Measurements from ENCODE around the gene PARD3B. TPM values are rescaled to one million over a fixed set of nuclear protein-coding genes. Genes with fewer than 3 reads are reported as not detected.
A peak's percentile ranks its signal among the peaks of the same experiment; 100 is the strongest.

The PARD3B gene
- total and polyA plus RNA-seq, 4 donors = 6.8 to 50.9 (median 22.5) TPM

DNA sequence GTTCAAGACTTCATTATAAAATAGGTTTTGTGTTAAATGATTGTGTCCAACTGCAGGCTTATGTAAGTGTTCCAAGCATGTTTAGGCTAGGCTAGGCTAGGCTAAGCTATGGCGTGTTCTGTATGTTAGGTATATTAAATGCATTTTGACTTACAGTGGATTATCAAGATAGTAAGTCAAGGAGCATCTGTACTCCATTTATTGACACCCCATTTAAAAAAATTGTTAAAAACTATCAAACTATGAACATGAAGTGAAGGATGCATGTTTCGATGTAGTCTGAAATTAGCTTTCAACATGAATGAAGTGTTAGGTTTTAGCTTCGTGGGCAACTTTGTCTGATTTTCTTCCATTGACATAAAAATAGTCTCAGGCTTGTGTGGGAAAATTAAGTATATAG is 290.5 kb downstream of the PARD3B start:
- no peaks in the 10 kb centered on the region for H3K27me3 ChIP-seq (ENCODE audit: control insufficient read depth in 1 of 2, insufficient read depth in 2 of 2, low read length in 1 of 2)
- WGBS, 2 donors = 95 to 96% methylated on average over 3 of the region's 3 CpGs
- ATAC-seq (ENCODE audit: low FRiP score) (no peak), DNase-seq (no peak)
- no peak overlapping the region for H3K27ac ChIP-seq (ENCODE audit: low read depth in 1 of 2, low read length in 2 of 2)
- intact Hi-C loops (cut with DNase I) = no loop called here
- H3K36me3 ChIP-seq (ENCODE audit: control insufficient read depth in 1 of 2, insufficient read depth in 2 of 2, low read length in 1 of 2) = no peaks in the 10 kb centered on the region
- H3K4me1 ChIP-seq (ENCODE audit: control insufficient read depth in 1 of 2, insufficient read depth in 2 of 2, low read length in 2 of 2) = no peaks in the 10 kb centered on the region
- H3K9me3 ChIP-seq (ENCODE audit: control insufficient read depth, low read length) = no peaks in the 10 kb centered on the region
- H3K4me3 ChIP-seq (ENCODE audit: low read length in 2 of 2) = no peak overlapping the region

DNA sequence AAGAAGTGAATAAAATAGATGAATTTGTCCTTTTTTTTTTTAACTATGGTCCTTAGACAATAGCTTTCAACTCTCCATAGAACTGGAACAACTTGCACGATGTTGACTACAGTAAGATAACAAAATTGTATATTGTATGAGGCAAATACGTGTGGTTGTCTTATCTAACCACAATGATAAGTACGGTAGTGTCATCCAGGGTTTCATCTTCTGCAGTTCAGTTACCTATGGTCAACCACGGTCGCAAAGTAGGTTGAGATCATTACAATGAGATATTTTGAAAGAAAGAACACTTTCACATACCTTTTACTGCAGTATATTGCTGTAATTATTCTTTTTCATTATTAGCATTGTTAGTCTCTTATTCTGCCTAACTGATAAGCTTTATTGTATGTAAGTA is 295.2 kb downstream of the PARD3B start:
- Histone ChIP-seq H3K4me1 (ENCODE audit: control insufficient read depth in 1 of 2, insufficient read depth in 2 of 2, low read length in 2 of 2) (no peaks in the 10 kb centered on the region), H3K36me3 (ENCODE audit: control insufficient read depth in 1 of 2, insufficient read depth in 2 of 2, low read length in 1 of 2) (no peaks in the 10 kb centered on the region), H3K4me3 (ENCODE audit: low read length in 2 of 2) (no peak overlapping the region), H3K9me3 (ENCODE audit: control insufficient read depth, low read length) (no peaks in the 10 kb centered on the region), H3K27me3 (ENCODE audit: control insufficient read depth in 1 of 2, insufficient read depth in 2 of 2, low read length in 1 of 2) (no peaks in the 10 kb centered on the region), H3K27ac (ENCODE audit: low read depth in 1 of 2, low read length in 2 of 2) (no peak overlapping the region)
- DNase-seq (no peak), ATAC-seq (ENCODE audit: low FRiP score) (no peak)
- WGBS, 2 donors = 96 to 97% methylated on average over 5 of the region's 5 CpGs
- intact Hi-C loops (cut with DNase I) = no loop called here

DNA sequence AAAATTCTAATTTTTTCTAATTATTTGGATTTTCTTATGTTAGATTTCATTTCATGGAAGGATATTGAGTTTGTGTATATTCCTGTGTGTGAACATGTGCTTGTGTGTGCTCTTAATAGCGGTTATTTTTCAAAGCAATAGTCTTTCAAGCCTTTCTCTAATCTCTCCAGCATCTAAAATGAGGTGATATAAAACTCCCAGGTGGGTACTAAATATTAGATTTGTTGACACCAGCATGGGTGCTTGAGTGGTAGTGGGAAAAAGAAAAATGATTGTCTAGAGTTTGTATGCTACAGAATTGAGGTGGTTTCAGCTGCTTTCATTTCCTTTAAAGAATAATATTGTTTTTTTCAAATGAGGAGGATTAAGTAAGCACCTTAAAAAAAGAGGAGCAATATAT is 296.8 kb downstream of the PARD3B start:
- ATAC-seq (ENCODE audit: low FRiP score) (no peak), DNase-seq (no peak)
- H3K4me1 ChIP-seq (ENCODE audit: control insufficient read depth in 1 of 2, insufficient read depth in 2 of 2, low read length in 2 of 2) = no peaks in the 10 kb centered on the region
- H3K9me3 ChIP-seq (ENCODE audit: control insufficient read depth, low read length) = no peaks in the 10 kb centered on the region
- H3K36me3 ChIP-seq (ENCODE audit: control insufficient read depth in 1 of 2, insufficient read depth in 2 of 2, low read length in 1 of 2) = no peaks in the 10 kb centered on the region
- 95 to 98% methylated on average over 1 of the region's 1 CpG for WGBS, 2 donors
- no peak overlapping the region for H3K27ac ChIP-seq (ENCODE audit: low read depth in 1 of 2, low read length in 2 of 2)
- no peak overlapping the region for H3K4me3 ChIP-seq (ENCODE audit: low read length in 2 of 2)
- intact Hi-C loops (cut with DNase I) = no loop called here
- H3K27me3 ChIP-seq (ENCODE audit: control insufficient read depth in 1 of 2, insufficient read depth in 2 of 2, low read length in 1 of 2) = no peaks in the 10 kb centered on the region

DNA sequence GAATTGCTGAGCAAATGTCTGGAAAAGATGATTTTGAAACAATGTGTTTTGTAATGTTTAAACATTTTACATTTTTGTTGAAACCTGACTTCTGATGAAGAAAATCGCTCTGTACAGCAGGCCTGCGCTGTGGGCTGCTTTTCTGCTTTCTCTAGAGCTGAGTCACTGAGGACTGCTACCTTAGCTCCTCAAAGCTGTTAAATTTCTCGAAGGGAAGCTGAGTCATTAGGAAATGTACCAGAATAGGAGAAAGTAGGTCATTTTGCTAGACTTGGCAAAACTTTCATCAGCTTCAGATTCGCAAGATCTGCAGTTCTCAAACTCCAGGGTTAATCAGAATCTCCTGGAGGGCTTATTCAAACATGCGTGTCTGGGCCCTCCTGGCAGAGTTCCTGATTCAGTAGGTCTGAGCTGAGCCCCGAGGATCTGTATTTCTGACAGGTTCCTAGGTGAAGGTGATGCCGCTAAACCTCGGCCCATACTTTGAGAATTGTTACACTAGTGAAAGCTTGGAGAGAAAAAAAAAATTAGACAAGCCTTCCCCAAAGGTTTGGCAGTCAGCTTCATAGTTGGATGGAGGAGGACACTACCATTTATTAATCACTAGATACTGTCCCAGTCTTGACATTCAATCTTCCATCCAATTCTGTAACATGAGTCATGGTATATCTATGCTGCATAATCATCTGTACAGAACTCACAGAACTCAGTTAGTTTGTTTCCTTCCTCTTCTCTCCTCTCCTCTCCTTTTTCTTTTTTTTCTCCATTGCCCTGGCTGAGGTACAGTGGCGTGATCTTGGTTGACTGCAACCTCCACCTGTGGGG is 297.6 kb downstream of the PARD3B start:
- ATAC-seq (ENCODE audit: low FRiP score) (peak; percentile 80), DNase-seq (peak; percentile 57 to 79)
- intact Hi-C loops (cut with DNase I) = no loop called here
- H3K4me3 ChIP-seq (ENCODE audit: low read length in 2 of 2) = no peak overlapping the region
- H3K27ac ChIP-seq (ENCODE audit: low read depth in 1 of 2, low read length in 2 of 2) = no peak overlapping the region
- H3K4me1 ChIP-seq (ENCODE audit: control insufficient read depth in 1 of 2, insufficient read depth in 2 of 2, low read length in 2 of 2) = no peaks in the 10 kb centered on the region
- H3K27me3 ChIP-seq (ENCODE audit: control insufficient read depth in 1 of 2, insufficient read depth in 2 of 2, low read length in 1 of 2) = no peaks in the 10 kb centered on the region
- H3K36me3 ChIP-seq (ENCODE audit: control insufficient read depth in 1 of 2, insufficient read depth in 2 of 2, low read length in 1 of 2) = no peaks in the 10 kb centered on the region
- H3K9me3 ChIP-seq (ENCODE audit: control insufficient read depth, low read length) = no peaks in the 10 kb centered on the region
- WGBS, 2 donors = 34 to 38% methylated on average over 9 of the region's 9 CpGs

DNA sequence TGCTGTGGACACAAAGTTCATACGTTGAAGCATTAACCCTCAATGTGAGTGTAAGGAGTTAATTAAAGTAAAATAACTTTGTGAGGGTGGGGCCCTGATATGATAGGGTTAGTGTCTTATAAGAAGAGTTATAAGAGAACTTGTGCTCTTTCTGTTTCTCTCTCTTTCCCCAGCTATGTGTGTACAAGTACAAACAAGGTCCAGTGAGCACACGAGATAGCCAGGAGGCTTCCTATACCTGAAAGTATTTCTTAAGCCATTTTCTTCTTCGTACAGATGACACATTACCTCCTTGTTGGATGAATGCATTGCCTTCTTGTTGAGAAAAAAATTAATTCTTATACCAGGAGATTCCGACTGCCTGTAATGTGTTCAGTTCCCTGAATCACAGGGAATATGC is 301.2 kb downstream of the PARD3B start:
- no peak for ATAC-seq (ENCODE audit: low FRiP score)
- WGBS, 2 donors = 93 to 96% methylated on average over 4 of the region's 4 CpGs
- no peak for DNase-seq
- no peaks in the 10 kb centered on the region for H3K9me3 ChIP-seq (ENCODE audit: control insufficient read depth, low read length)
- no peaks in the 10 kb centered on the region for H3K27me3 ChIP-seq (ENCODE audit: control insufficient read depth in 1 of 2, insufficient read depth in 2 of 2, low read length in 1 of 2)
- no peak overlapping the region for H3K4me3 ChIP-seq (ENCODE audit: low read length in 2 of 2)
- no peaks in the 10 kb centered on the region for H3K36me3 ChIP-seq (ENCODE audit: control insufficient read depth in 1 of 2, insufficient read depth in 2 of 2, low read length in 1 of 2)
- intact Hi-C loops (cut with DNase I) = no loop called here
- H3K27ac ChIP-seq (ENCODE audit: low read depth in 1 of 2, low read length in 2 of 2) = no peak overlapping the region
- H3K4me1 ChIP-seq (ENCODE audit: control insufficient read depth in 1 of 2, insufficient read depth in 2 of 2, low read length in 2 of 2) = no peaks in the 10 kb centered on the region

DNA sequence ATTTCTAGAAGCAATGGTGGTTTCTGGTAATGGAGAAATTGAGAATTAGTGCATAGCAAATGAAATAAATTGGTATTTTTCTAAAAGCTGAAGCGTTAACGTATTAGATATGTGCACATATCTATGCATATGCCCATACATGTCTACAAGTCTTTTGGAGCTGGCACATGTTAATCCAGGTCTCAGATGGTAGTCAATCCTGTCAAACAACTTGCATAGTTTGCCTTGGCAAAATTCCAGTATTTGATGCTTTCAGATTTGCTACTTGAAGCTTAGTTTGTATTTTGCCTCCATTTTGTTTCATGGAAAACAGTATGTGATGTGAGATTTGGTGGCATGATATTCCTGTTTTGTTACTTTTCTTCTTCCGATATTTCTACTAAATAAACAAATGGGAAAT is 304.6 kb downstream of the PARD3B start:
- H3K4me3 ChIP-seq (ENCODE audit: low read length in 2 of 2) = no peak overlapping the region
- ATAC-seq (ENCODE audit: low FRiP score) (no peak), DNase-seq (no peak)
- intact Hi-C loops (cut with DNase I) = no loop called here
- H3K36me3 ChIP-seq (ENCODE audit: control insufficient read depth in 1 of 2, insufficient read depth in 2 of 2, low read length in 1 of 2) = no peaks in the 10 kb centered on the region
- H3K9me3 ChIP-seq (ENCODE audit: control insufficient read depth, low read length) = no peaks in the 10 kb centered on the region
- no peaks in the 10 kb centered on the region for H3K4me1 ChIP-seq (ENCODE audit: control insufficient read depth in 1 of 2, insufficient read depth in 2 of 2, low read length in 2 of 2)
- no peak overlapping the region for H3K27ac ChIP-seq (ENCODE audit: low read depth in 1 of 2, low read length in 2 of 2)
- H3K27me3 ChIP-seq (ENCODE audit: control insufficient read depth in 1 of 2, insufficient read depth in 2 of 2, low read length in 1 of 2) = no peaks in the 10 kb centered on the region
- WGBS, 2 donors = 93 to 96% methylated on average over 3 of the region's 3 CpGs

DNA sequence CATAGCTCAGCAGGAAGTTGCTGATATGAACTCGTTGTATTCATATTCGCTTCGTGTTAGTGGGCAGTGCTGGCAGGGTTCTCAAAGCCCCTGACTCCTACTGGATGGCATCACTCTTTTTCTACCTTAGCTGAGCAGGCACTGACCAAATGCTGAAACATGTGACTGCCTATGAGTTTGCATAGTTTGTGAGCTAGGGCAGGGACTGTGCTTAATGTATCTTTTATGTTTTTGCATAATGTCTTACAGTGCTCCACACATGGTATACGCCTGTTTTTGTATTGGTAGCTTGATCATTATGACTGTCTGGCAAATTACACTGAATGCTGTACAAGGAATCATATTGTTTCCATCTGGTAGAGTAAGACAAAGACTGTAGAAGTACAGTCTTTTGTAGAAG is 305.3 kb downstream of the PARD3B start:
- no peak for DNase-seq
- Histone ChIP-seq H3K9me3 (ENCODE audit: control insufficient read depth, low read length) (no peaks in the 10 kb centered on the region), H3K4me1 (ENCODE audit: control insufficient read depth in 1 of 2, insufficient read depth in 2 of 2, low read length in 2 of 2) (no peaks in the 10 kb centered on the region), H3K27me3 (ENCODE audit: control insufficient read depth in 1 of 2, insufficient read depth in 2 of 2, low read length in 1 of 2) (no peaks in the 10 kb centered on the region), H3K4me3 (ENCODE audit: low read length in 2 of 2) (no peak overlapping the region), H3K27ac (ENCODE audit: low read depth in 1 of 2, low read length in 2 of 2) (no peak overlapping the region), H3K36me3 (ENCODE audit: control insufficient read depth in 1 of 2, insufficient read depth in 2 of 2, low read length in 1 of 2) (no peaks in the 10 kb centered on the region)
- WGBS, 2 donors = 65 to 74% methylated on average over 4 of the region's 4 CpGs
- ATAC-seq (ENCODE audit: low FRiP score) = no peak
- intact Hi-C loops (cut with DNase I) = no loop called here

DNA sequence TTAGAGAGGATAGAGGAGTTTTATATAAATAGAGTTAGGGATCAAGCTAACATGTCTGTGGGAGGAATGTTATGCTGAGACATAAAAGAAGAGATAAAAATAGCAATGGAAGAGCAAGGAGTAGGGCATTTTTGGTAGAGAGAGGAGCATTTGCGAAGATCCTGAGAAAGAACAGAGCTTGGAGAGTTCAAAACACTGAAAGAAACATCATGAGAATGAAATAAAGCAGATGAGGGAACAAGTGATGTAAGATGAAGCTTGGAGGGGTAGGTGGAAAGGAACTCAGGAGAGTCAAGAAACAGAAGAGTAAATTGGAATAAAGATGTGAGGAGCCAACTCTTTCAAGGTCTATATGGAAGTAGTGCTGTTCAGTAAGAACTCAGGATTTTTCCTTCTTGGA is 308.6 kb downstream of the PARD3B start:
- H3K9me3 ChIP-seq (ENCODE audit: control insufficient read depth, low read length) = no peaks in the 10 kb centered on the region
- intact Hi-C loops (cut with DNase I) = no loop called here
- no peak for ATAC-seq (ENCODE audit: low FRiP score)
- no peaks in the 10 kb centered on the region for H3K4me1 ChIP-seq (ENCODE audit: control insufficient read depth in 1 of 2, insufficient read depth in 2 of 2, low read length in 2 of 2)
- no peaks in the 10 kb centered on the region for H3K36me3 ChIP-seq (ENCODE audit: control insufficient read depth in 1 of 2, insufficient read depth in 2 of 2, low read length in 1 of 2)
- DNase-seq = no peak
- no peak overlapping the region for H3K27ac ChIP-seq (ENCODE audit: low read depth in 1 of 2, low read length in 2 of 2)
- H3K4me3 ChIP-seq (ENCODE audit: low read length in 2 of 2) = no peak overlapping the region
- H3K27me3 ChIP-seq (ENCODE audit: control insufficient read depth in 1 of 2, insufficient read depth in 2 of 2, low read length in 1 of 2) = no peaks in the 10 kb centered on the region
- 95 to 100% methylated on average over 1 of the region's 1 CpG for WGBS, 2 donors

DNA sequence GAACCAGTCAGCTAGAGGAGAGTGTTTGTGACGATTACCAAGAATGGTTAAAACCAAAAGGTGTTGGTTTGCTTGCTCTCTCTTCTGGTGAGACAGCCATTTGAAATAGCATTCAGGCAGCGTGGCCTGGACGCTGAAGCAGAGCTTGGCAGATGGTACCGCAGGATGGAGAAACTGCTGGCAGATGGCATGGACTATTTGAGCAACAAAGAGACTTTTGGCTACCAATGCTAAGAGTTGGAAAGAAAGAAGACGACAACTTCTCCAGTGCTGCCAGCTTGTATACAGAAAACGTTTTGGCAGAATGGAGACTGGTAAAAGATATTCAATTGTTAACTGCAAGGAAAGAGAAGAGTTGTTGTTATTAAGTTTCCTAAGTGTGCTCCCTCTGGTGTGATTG is 315.0 kb downstream of the PARD3B start:
- 47 to 51% methylated on average over 6 of the region's 6 CpGs for WGBS, 2 donors
- ATAC-seq (ENCODE audit: low FRiP score) (no peak), DNase-seq (no peak)
- H3K4me3 ChIP-seq (ENCODE audit: low read length in 2 of 2) = no peak overlapping the region
- H3K27ac ChIP-seq (ENCODE audit: low read depth in 1 of 2, low read length in 2 of 2) = no peak overlapping the region
- H3K4me1 ChIP-seq (ENCODE audit: control insufficient read depth in 1 of 2, insufficient read depth in 2 of 2, low read length in 2 of 2) = peaks cover 0 to 1% of the 10 kb centered on the region in 2 donors
- peaks cover 0 to 1% of the 10 kb centered on the region in 2 donors for H3K27me3 ChIP-seq (ENCODE audit: control insufficient read depth in 1 of 2, insufficient read depth in 2 of 2, low read length in 1 of 2)
- intact Hi-C loops (cut with DNase I) = no loop called here
- H3K36me3 ChIP-seq (ENCODE audit: control insufficient read depth in 1 of 2, insufficient read depth in 2 of 2, low read length in 1 of 2) = no peaks in the 10 kb centered on the region
- H3K9me3 ChIP-seq (ENCODE audit: control insufficient read depth, low read length) = no peaks in the 10 kb centered on the region

Data from aorta (tissue), 5 donors.